ENCODE measurements around the gene NR2E1.

- TF ChIP-seq, protein P1, sequence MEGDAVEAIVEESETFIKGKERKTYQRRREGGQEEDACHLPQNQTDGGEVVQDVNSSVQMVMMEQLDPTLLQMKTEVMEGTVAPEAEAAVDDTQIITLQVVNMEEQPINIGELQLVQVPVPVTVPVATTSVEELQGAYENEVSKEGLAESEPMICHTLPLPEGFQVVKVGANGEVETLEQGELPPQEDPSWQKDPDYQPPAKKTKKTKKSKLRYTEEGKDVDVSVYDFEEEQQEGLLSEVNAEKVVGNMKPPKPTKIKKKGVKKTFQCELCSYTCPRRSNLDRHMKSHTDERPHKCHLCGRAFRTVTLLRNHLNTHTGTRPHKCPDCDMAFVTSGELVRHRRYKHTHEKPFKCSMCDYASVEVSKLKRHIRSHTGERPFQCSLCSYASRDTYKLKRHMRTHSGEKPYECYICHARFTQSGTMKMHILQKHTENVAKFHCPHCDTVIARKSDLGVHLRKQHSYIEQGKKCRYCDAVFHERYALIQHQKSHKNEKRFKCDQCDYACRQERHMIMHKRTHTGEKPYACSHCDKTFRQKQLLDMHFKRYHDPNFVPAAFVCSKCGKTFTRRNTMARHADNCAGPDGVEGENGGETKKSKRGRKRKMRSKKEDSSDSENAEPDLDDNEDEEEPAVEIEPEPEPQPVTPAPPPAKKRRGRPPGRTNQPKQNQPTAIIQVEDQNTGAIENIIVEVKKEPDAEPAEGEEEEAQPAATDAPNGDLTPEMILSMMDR (conservative IDR thresholded peaks at IDR 0.05; ENCODE audit: low read length), result no peak
- no peak for TF ChIP-seq EZH2phosphoT487 (IDR thresholded peaks at IDR 0.05; ENCODE audit: borderline replicate concordance)
These were observed 27.3 kb downstream of the NR2E1 start for GRCh38 chr6:108193131-108193530.
